ENCODE data around the gene CHST11. TPM values are rescaled to one million over a fixed set of nuclear protein-coding genes. Genes with fewer than 3 reads are reported as not detected.

The CHST11 gene
- total and polyA plus RNA-seq, 2 of the 4 experiments (the other 2 are of a cell fraction): 1.4 to 2.7 TPM

- no peak overlapping the region for H2BK20ac ChIP-seq (ENCODE audit: low read depth, low read length)
- ATAC-seq (ENCODE audit: low read depth) (no peak), DNase-seq (no peak)
- no peaks in the 10 kb centered on the region for H3K79me1 ChIP-seq (ENCODE audit: low read depth in 1 of 2, low read length in 2 of 2)
- no peak overlapping the region for H2BK120ac ChIP-seq (ENCODE audit: low read depth, low read length)
- no peaks in the 10 kb centered on the region for H3K4me1 ChIP-seq (ENCODE audit: control insufficient read depth, insufficient read depth, low read length)
- no peak overlapping the region for H2BK5ac ChIP-seq (ENCODE audit: low read depth, low read length, poor library complexity, severe bottlenecking)
- no peak overlapping the region for H3K23ac ChIP-seq (ENCODE audit: low read depth, low read length)
- no peak overlapping the region for H2BK15ac ChIP-seq (ENCODE audit: low read depth, low read length)
- H2AK5ac ChIP-seq (ENCODE audit: low read depth, low read length): no peak overlapping the region
- H3K4ac ChIP-seq (ENCODE audit: low read depth, low read length): no peak overlapping the region
- H3K9me1 ChIP-seq (ENCODE audit: insufficient read depth, low read length): no peaks in the 10 kb centered on the region
- TF ChIP-seq POLR2A (IDR thresholded peaks at IDR 0.05; ENCODE audit: low read depth, low read length) (no peak), RAD21 (IDR thresholded peaks at IDR 0.05; ENCODE audit: low read length) (no peak), RFX5 (IDR thresholded peaks at IDR 0.05; ENCODE audit: low read depth, low read length) (no peak), RCOR1 (IDR thresholded peaks at IDR 0.05; ENCODE audit: insufficient replicate concordance, low read length) (no peak), ELK1 (IDR thresholded peaks at IDR 0.05; ENCODE audit: borderline replicate concordance, low read depth, low read length) (no peak), MAFK (IDR thresholded peaks at IDR 0.05; ENCODE audit: low read depth, low read length) (no peak), USF2 (IDR thresholded peaks at IDR 0.05; ENCODE audit: low read depth, low read length) (no peak), CEBPB (IDR thresholded peaks at IDR 0.05; ENCODE audit: low read depth, low read length) (no peak), MXI1 (IDR thresholded peaks at IDR 0.05; ENCODE audit: borderline replicate concordance, low read depth, low read length) (no peak), CHD1 (IDR thresholded peaks at IDR 0.05; ENCODE audit: low read depth, low read length) (no peak), SMC3 (IDR thresholded peaks at IDR 0.05; ENCODE audit: low read depth, low read length) (no peak), NFE2L2 (IDR thresholded peaks at IDR 0.05; ENCODE audit: low read depth, low read length) (no peak), BHLHE40 (IDR thresholded peaks at IDR 0.05; ENCODE audit: low read depth, low read length) (no peak), MAZ (IDR thresholded peaks at IDR 0.05; ENCODE audit: borderline replicate concordance, low read depth, low read length) (no peak), CTCF (conservative IDR thresholded peaks at IDR 0.05; ENCODE audit: low read depth, low read length) (no peak), FOS (IDR thresholded peaks at IDR 0.05; ENCODE audit: low read depth, low read length) (no peak)
- no peak overlapping the region for H4K5ac ChIP-seq (ENCODE audit: low read depth, low read length)
- no peak overlapping the region for H3K4me2 ChIP-seq (ENCODE audit: low read depth, low read length)
- H3K4me3 ChIP-seq (ENCODE audit: insufficient read depth, low read depth, low read length): no peak overlapping the region
- no peak overlapping the region for H3K14ac ChIP-seq (replicated peaks; ENCODE audit: low read depth, low read length)
- no TSS peak for BruUV-seq (replicated peaks)
- CTCF ChIA-PET: no interaction called here
- no peak overlapping the region for H4K8ac ChIP-seq (ENCODE audit: low read depth in 2 of 2, low read length in 2 of 2)
- H3K9ac ChIP-seq (ENCODE audit: low read depth, low read length): no peak overlapping the region
- no peak overlapping the region for H3K56ac ChIP-seq (ENCODE audit: extremely low read depth, insufficient read depth, low read length)
- no peaks in the 10 kb centered on the region for H3K9me3 ChIP-seq (ENCODE audit: control insufficient read depth, insufficient read depth, low read length)
- dilution Hi-C loops (cut with HindIII; ENCODE audit: low sequenced_read_pairs, unreplicated experiment) (no loop called here), intact Hi-C loops (cut with micrococcal nuclease) (no loop called here), in situ Hi-C loops (cut with MboI; ENCODE audit: low sequenced_read_pairs) (no loop called here)
- H4K20me1 ChIP-seq (ENCODE audit: insufficient read depth, low read length): no peaks in the 10 kb centered on the region
- H2AK9ac ChIP-seq (replicated peaks; ENCODE audit: low read depth, low read length, poor library complexity): no peak overlapping the region
- no CpG with 5 or more reads among the region's 5 CpGs for WGBS, 2 experiments (ENCODE audit: extremely low coverage in 2 of 2, insufficient read length in 1 of 2)
- H4K91ac ChIP-seq (ENCODE audit: insufficient read depth, low read depth, low read length): no peak overlapping the region
- no peak overlapping the region for H3K27ac ChIP-seq (ENCODE audit: insufficient read depth, low read length)
- H3K36me3 ChIP-seq (ENCODE audit: control insufficient read depth, insufficient read depth, low read length): no peaks in the 10 kb centered on the region
- H2AFZ ChIP-seq (replicated peaks; ENCODE audit: low read length, poor library complexity): no peak overlapping the region
- H3K18ac ChIP-seq (ENCODE audit: low read depth, low read length): no peak overlapping the region
- H3K27me3 ChIP-seq (ENCODE audit: control insufficient read depth, insufficient read depth, low read length): peaks cover 10% of the 10 kb centered on the region
- POLR2A ChIA-PET (ENCODE audit: unreplicated experiment): no interaction called here
Observed at GRCh38 chr12:104544836-104545235, 88.1 kb downstream of the CHST11 start.
